GM13976 (cell line): ENCODE measurements around the gene FOLR2.
"Not testable (repeated sequence)": the region's sequence is repeated elsewhere in the genome, so short reads cannot be mapped to it uniquely, and the experiment has no call there.

ENCODE experiments used
- DNase-seq: peaks from one replicate; pipeline ENCODE4 v3.0.0; 2012; ENCODE audit warnings: low spot score
- in situ Hi-C: fragments of 300-500 bp; cut with MboI; formaldehyde crosslinking; loops from one replicate; pipeline ENCODE4 v1.12.0; 2022; ENCODE audit warnings: low sequenced_read_pairs, mixed read lengths, inconsistent platforms; ENCODE audit not compliant: unreplicated experiment
- TF ChIP-seq, protein P1 (sequence below): IDR thresholded peaks from 2 replicates; pipeline ENCODE4 v1.5.1; 2012; ENCODE audit warnings: borderline replicate concordance, mild to moderate bottlenecking; ENCODE audit not compliant: insufficient read depth; ENCODE audit errors: extremely low read depth, missing control alignments, control extremely low read depth

Gene FOLR2

DNA sequence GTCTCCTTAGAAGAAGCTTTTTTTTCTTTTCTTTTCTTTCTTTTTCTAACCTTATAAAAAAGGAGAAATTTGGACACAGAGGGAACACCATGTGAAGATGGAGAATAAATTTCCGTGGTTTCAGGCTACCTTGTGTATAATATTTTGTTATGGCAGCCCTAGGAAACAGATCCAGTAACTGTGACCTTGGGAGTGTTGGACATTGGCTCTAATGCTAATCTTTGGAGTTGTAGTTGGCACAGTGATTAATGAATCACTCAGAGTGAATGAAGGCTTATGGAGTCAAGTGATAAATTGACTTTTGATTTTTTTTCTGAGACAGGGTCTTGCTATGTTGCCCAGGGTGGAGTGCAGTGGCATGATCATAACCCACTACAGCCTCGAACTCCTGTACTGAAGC is 42.9 kb downstream of the FOLR2 start:
- no peak for DNase-seq
- TF ChIP-seq, protein P1, sequence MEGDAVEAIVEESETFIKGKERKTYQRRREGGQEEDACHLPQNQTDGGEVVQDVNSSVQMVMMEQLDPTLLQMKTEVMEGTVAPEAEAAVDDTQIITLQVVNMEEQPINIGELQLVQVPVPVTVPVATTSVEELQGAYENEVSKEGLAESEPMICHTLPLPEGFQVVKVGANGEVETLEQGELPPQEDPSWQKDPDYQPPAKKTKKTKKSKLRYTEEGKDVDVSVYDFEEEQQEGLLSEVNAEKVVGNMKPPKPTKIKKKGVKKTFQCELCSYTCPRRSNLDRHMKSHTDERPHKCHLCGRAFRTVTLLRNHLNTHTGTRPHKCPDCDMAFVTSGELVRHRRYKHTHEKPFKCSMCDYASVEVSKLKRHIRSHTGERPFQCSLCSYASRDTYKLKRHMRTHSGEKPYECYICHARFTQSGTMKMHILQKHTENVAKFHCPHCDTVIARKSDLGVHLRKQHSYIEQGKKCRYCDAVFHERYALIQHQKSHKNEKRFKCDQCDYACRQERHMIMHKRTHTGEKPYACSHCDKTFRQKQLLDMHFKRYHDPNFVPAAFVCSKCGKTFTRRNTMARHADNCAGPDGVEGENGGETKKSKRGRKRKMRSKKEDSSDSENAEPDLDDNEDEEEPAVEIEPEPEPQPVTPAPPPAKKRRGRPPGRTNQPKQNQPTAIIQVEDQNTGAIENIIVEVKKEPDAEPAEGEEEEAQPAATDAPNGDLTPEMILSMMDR: no peak
- in situ Hi-C loops: no loop called here

DNA sequence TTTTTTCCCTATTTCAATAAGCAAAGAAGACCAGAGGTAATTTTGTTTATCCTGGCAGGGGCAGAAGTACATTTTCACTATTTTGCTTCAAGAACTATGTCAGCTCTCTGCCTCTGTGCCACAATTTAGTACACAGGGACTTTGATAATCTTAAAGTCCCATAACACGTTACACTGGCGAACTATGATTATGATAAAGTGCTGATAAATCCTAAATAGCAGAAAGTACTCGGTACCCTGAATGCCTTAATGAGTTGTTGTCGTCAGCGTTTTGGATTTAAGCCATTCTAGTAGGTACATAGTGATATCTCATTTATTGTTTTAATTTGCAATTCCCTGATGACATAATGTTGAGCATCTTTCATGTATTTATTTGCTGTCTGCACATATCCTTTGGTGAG is 44.0 kb downstream of the FOLR2 start:
- TF ChIP-seq, protein P1: no peak
- in situ Hi-C loops: no loop called here
- no peak for DNase-seq

DNA sequence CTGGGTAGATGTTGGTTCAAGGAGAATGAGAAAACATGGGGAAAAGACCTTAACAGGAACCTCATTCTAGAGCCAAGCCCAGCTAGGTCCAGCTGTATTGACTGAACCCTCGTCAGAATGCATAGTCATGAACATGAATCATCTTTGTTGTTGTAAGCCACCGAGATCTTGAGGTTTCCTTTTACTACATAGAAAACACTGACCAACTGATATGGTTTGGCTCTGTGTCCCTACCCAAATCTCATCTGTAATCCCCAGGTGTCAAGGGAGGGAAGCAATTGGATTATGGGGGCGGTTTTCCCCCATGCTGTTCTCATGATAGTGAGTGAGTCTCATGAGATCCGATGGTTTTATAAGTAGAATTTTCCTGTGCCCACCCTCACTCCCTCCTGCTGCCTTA is 46.8 kb downstream of the FOLR2 start:
- in situ Hi-C loops: no loop called here
- no peak for DNase-seq
- TF ChIP-seq, protein P1: no peak

GRCh38 chr11:72265951-72266350 is 49.4 kb downstream of the FOLR2 start:
- no peak for DNase-seq
- TF ChIP-seq, protein P1: no peak
- in situ Hi-C loops: no loop called here

DNA sequence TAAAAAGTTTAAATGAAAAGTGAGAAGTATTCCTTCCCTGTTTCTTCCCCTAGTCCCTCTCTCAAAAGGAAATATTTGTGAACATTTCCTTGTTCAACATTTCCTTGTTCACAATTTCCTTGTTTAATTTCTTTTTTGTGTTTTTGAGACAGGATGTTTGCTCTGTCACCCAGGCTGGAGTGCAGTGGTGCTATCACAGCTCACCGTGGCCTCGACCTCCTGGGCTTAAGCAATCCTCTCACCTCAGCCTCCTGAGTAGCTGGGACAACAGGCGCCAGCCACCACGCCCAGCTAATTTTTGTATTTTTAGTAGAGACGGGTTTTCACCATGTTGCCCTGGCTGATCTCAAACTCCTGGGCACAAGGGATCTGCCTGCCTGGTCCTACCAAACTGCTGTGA is 50.4 kb downstream of the FOLR2 start:
- DNase-seq, in situ Hi-C loops: not testable (repeated sequence)

- in situ Hi-C loops: no loop called here
- DNase-seq: no peak
Measured at GRCh38 chr11:72267956-72268617, 51.5 kb downstream of the FOLR2 start.

More at GRCh38 chr11:72267956-72268617, 51.5 kb downstream of the FOLR2 start:
- TF ChIP-seq, protein P1: no peak
